Activated T-helper 2 cell treated with anti-CD3 and anti-CD28 coated beads, Interferon-gamma antibody, Interleukin-2, Interleukin-4, amounts not matched to agents 10 μg/mL and 5 μg/mL and 100 μg/mL, durations not matched to agents 14 hours and 24 hours and 36 hours (primary cell): ENCODE measurements around the gene SLC23A1. TPM values are rescaled to one million over a fixed set of nuclear protein-coding genes. Genes with fewer than 3 reads are reported as not detected.

Experiments used
- DNase-seq: peaks from one replicate; pipeline ENCODE4 v3.0.0; 2021; ENCODE audit warnings: low spot score
- H3K27ac Mint-ChIP-seq: one replicate; pipeline ENCODE4 v1.8.0; 2021; ENCODE audit warnings: mixed read lengths
- H3K27me3 Mint-ChIP-seq: one replicate; pipeline ENCODE4 v1.8.0; 2021; ENCODE audit warnings: low read depth, mixed read lengths
- H3K36me3 Mint-ChIP-seq: one replicate; pipeline ENCODE4 v1.8.0; 2021; ENCODE audit warnings: low read depth, mixed read lengths
- H3K4me1 Mint-ChIP-seq: one replicate; pipeline ENCODE4 v1.8.0; 2021; ENCODE audit warnings: low read depth, mixed read lengths
- H3K4me3 Mint-ChIP-seq: one replicate; pipeline ENCODE4 v1.8.0; 2021; ENCODE audit warnings: low read depth, mild to moderate bottlenecking, moderate library complexity, mixed read lengths
- H3K9me3 Mint-ChIP-seq: one replicate; pipeline ENCODE4 v1.8.0; 2021; ENCODE audit warnings: mixed read lengths
- intact Hi-C: fragments of 100-400 bp; cut with micrococcal nuclease; formaldehyde crosslinking; loops from one replicate; pipeline ENCODE4 v1.15.1; 2023
- total RNA-seq: library from RNA; stranded (reverse); gene quantifications from 2 replicates; pipeline ENCODE4 v1.2.3, GENCODE V29; 2022

SLC23A1 gene
- total RNA-seq, result 2.1 and 4.2 TPM in 2 replicates

GRCh38 chr5:139383275-139383992 is at the start of gene SLC23A1:
Gene SLC23A1 (minus strand): TSS chr5:139383297. CDS start chr5:139383253, 44 bp downstream.
- no peak for DNase-seq
- Mint-ChIP-seq H3K4me3 (no peak within 1 kb of the TSS), H3K9me3 (no peaks in the 10 kb centered on the region), H3K36me3 (no peaks in the 10 kb centered on the region), H3K4me1 (peaks cover 36% of the 10 kb centered on the region), H3K27ac (peak within 1 kb of the TSS; percentile 38), H3K27me3 (no peaks in the 10 kb centered on the region)
- intact Hi-C loops, result no loop called here

- DNase-seq, result no peak
- Mint-ChIP-seq H3K4me1 (peaks cover 18% of the 10 kb centered on the region), H3K9me3 (no peaks in the 10 kb centered on the region), H3K36me3 (peaks cover 55% of the 10 kb centered on the region), H3K27ac (peak overlapping the region; percentile 17), H3K4me3 (no peak overlapping the region), H3K27me3 (no peaks in the 10 kb centered on the region)
- intact Hi-C loops, result no loop called here
Observed at GRCh38 chr5:139431706-139432105, 48.6 kb upstream of the SLC23A1 start.

GRCh38 chr5:139430015-139430414 is 46.9 kb upstream of the SLC23A1 start:
- no peak for DNase-seq
- Mint-ChIP-seq H3K9me3 (no peaks in the 10 kb centered on the region), H3K27ac (no peak overlapping the region), H3K4me1 (peaks cover 18% of the 10 kb centered on the region), H3K36me3 (peaks cover 64% of the 10 kb centered on the region), H3K4me3 (no peak overlapping the region), H3K27me3 (no peaks in the 10 kb centered on the region)
- intact Hi-C loops, result no loop called here

GRCh38 chr5:139426203-139426885 is 43.2 kb upstream of the SLC23A1 start:
- no peaks in the 10 kb centered on the region for H3K9me3 Mint-ChIP-seq
- H3K4me3 Mint-ChIP-seq, result no peak overlapping the region
- DNase-seq, result no peak
- peaks cover 70% of the 10 kb centered on the region for H3K36me3 Mint-ChIP-seq
- intact Hi-C loops, result no loop called here
- H3K27ac Mint-ChIP-seq, result no peak overlapping the region
- peaks cover 23% of the 10 kb centered on the region for H3K4me1 Mint-ChIP-seq
- H3K27me3 Mint-ChIP-seq, result no peaks in the 10 kb centered on the region

- H3K27ac Mint-ChIP-seq, result no peak overlapping the region
- peaks cover 65% of the 10 kb centered on the region for H3K36me3 Mint-ChIP-seq
- H3K9me3 Mint-ChIP-seq, result no peaks in the 10 kb centered on the region
- no peaks in the 10 kb centered on the region for H3K27me3 Mint-ChIP-seq
- intact Hi-C loops, result no loop called here
- no peak for DNase-seq
- no peak overlapping the region for H3K4me3 Mint-ChIP-seq
- H3K4me1 Mint-ChIP-seq, result peaks cover 22% of the 10 kb centered on the region
Observed at GRCh38 chr5:139425497-139425896, 42.4 kb upstream of the SLC23A1 start.

GRCh38 chr5:139422307-139422893 is 39.3 kb upstream of the SLC23A1 start:
- peak; percentile 53 for DNase-seq
- Mint-ChIP-seq H3K27ac (peak overlapping the region; percentile 58), H3K27me3 (no peaks in the 10 kb centered on the region), H3K36me3 (peaks cover 72% of the 10 kb centered on the region), H3K9me3 (no peaks in the 10 kb centered on the region), H3K4me1 (peaks cover 22% of the 10 kb centered on the region), H3K4me3 (no peak overlapping the region)
- intact Hi-C loops, result loop anchor here (1.0 to 2.0 kb wide), 2 partner anchors 14 to 91 kb away; no protein-coding TSS in a partner anchor

- Mint-ChIP-seq H3K4me3 (no peak overlapping the region), H3K27ac (peak overlapping the region; percentile 52), H3K27me3 (no peaks in the 10 kb centered on the region), H3K9me3 (no peaks in the 10 kb centered on the region), H3K36me3 (peaks cover 59% of the 10 kb centered on the region), H3K4me1 (peaks cover 46% of the 10 kb centered on the region)
- intact Hi-C loops, result loop anchor here (10.0 kb wide), 2 partner anchors 215 to 345 kb away; no protein-coding TSS in a partner anchor
- no peak for DNase-seq
Observed at GRCh38 chr5:139419226-139420192, 36.4 kb upstream of the SLC23A1 start.

GRCh38 chr5:139418793-139419192 is 35.7 kb upstream of the SLC23A1 start:
- Mint-ChIP-seq H3K9me3 (no peaks in the 10 kb centered on the region), H3K4me3 (no peak overlapping the region), H3K27ac (peak overlapping the region; percentile 52), H3K27me3 (no peaks in the 10 kb centered on the region), H3K4me1 (peaks cover 50% of the 10 kb centered on the region), H3K36me3 (peaks cover 55% of the 10 kb centered on the region)
- DNase-seq, result no peak
- intact Hi-C loops, result loop anchor here (10.0 kb wide), 2 partner anchors 216 to 346 kb away; no protein-coding TSS in a partner anchor

GRCh38 chr5:139417214-139417613 is 34.1 kb upstream of the SLC23A1 start:
- peaks cover 57% of the 10 kb centered on the region for H3K36me3 Mint-ChIP-seq
- no peak for DNase-seq
- no peaks in the 10 kb centered on the region for H3K9me3 Mint-ChIP-seq
- peak overlapping the region; percentile 97 for H3K27ac Mint-ChIP-seq
- H3K27me3 Mint-ChIP-seq, result no peaks in the 10 kb centered on the region
- no peak overlapping the region for H3K4me3 Mint-ChIP-seq
- peaks cover 59% of the 10 kb centered on the region for H3K4me1 Mint-ChIP-seq
- intact Hi-C loops, result loop anchor here (10.0 kb wide), 2 partner anchors 218 to 348 kb away; no protein-coding TSS in a partner anchor

GRCh38 chr5:139416651-139417050 is 33.6 kb upstream of the SLC23A1 start:
- no peak for DNase-seq
- Mint-ChIP-seq H3K4me1 (peaks cover 59% of the 10 kb centered on the region), H3K36me3 (peaks cover 59% of the 10 kb centered on the region), H3K27me3 (no peaks in the 10 kb centered on the region), H3K4me3 (no peak overlapping the region), H3K9me3 (no peaks in the 10 kb centered on the region), H3K27ac (peak overlapping the region; percentile 97)
- intact Hi-C loops, result loop anchor here (10.0 kb wide), 2 partner anchors 218 to 348 kb away; no protein-coding TSS in a partner anchor

GRCh38 chr5:139415869-139416268 is 32.8 kb upstream of the SLC23A1 start:
- H3K36me3 Mint-ChIP-seq, result peaks cover 61% of the 10 kb centered on the region
- H3K27ac Mint-ChIP-seq, result peak overlapping the region; percentile 97
- no peaks in the 10 kb centered on the region for H3K27me3 Mint-ChIP-seq
- intact Hi-C loops, result loop anchor here (1.0 to 10.0 kb wide), 9 partner anchors 23 to 349 kb away; partner anchors contain the start of genes DNAJC18, STING1 and UBE2D2
- peaks cover 60% of the 10 kb centered on the region for H3K4me1 Mint-ChIP-seq
- peak overlapping the region; percentile 66 for H3K4me3 Mint-ChIP-seq
- no peak for DNase-seq
- no peaks in the 10 kb centered on the region for H3K9me3 Mint-ChIP-seq
